HG02759 (cell line): ENCODE measurements around the gene GRIN3B.

Experiments used
- ATAC-seq: cut with Tn5 transposase; IDR thresholded peaks from one replicate; pipeline ENCODE4 v1.9.1; 2021; ENCODE audit warnings: mild to moderate bottlenecking, moderate library complexity; ENCODE audit not compliant: unreplicated experiment

GRIN3B gene

GRCh38 chr19:1055886-1056620 lies 55.8 kb downstream of the GRIN3B start:
- ATAC-seq = no peak

- ATAC-seq = no peak
Observed at GRCh38 chr19:1057176-1057855, 57.1 kb downstream of the GRIN3B start.

GRCh38 chr19:1058112-1058511 lies 57.9 kb downstream of the GRIN3B start:
- no peak for ATAC-seq
